Measurements from ENCODE around the gene SYT12. TPM values are rescaled to one million over a fixed set of nuclear protein-coding genes. Genes with fewer than 3 reads are reported as not detected.

SYT12 gene
- total RNA-seq, 1 experiment from 2014 or later, result 1.9 TPM

- Mint-ChIP-seq H3K9me3 (peaks cover 0 to 8% of the 10 kb centered on the region in 2 experiments; a peak in 2 of 5 replicates), H3K4me1 (peaks cover 15 to 18% of the 10 kb centered on the region in 2 experiments), H3K27ac (peak overlapping the region in 1 of 3 experiments; percentile 22; a peak in 1 of 7 replicates), H3K36me3 (ENCODE audit: insufficient read depth in 1 of 3, low read depth in 3 of 3) (peaks cover 0 to 6% (median 0%) of the 10 kb centered on the region in 3 experiments; a peak in 3 of 7 replicates), H3K4me3 (peak overlapping the region; percentile 71 to 82; a peak in 4 of 5 replicates), H3K27me3 (ENCODE audit: low read depth) (peaks cover 47% of the 10 kb centered on the region)
- no peaks in the 10 kb centered on the region for H3K79me2 ChIP-seq (ENCODE audit: insufficient read depth, low read length)
- H2AFZ ChIP-seq (ENCODE audit: low read length), result no peak overlapping the region
- H2BK12ac ChIP-seq (ENCODE audit: insufficient read length, low read depth, low read length), result no peak overlapping the region
- H3K27me3 ChIP-seq (ENCODE audit: insufficient read depth, low read length), result peaks cover 22% of the 10 kb centered on the region
- H3T11ph ChIP-seq (ENCODE audit: low read length), result no peak overlapping the region
- no peak overlapping the region for H3K27ac ChIP-seq (ENCODE audit: insufficient read length, low read depth, low read length)
- no peak overlapping the region for H2AK5ac ChIP-seq (ENCODE audit: insufficient read length, low read length)
- no peak overlapping the region for H3K14ac ChIP-seq (ENCODE audit: insufficient read depth, low read length)
- H2BK120ac ChIP-seq (ENCODE audit: low read depth, low read length, poor library complexity, severe bottlenecking), result no peak overlapping the region
- no peak for TF ChIP-seq CTCF (conservative IDR thresholded peaks at IDR 0.05)
- H2BK15ac ChIP-seq (ENCODE audit: low read depth, low read length), result no peak overlapping the region
- no peak overlapping the region for H4K91ac ChIP-seq (ENCODE audit: insufficient read length, low read depth, low read length)
- no peak overlapping the region for H3K23ac ChIP-seq (ENCODE audit: insufficient read length, low read depth, low read length)
- no peak overlapping the region for H2BK5ac ChIP-seq (ENCODE audit: insufficient read length, low read length)
- no peaks in the 10 kb centered on the region for H3K79me1 ChIP-seq (ENCODE audit: insufficient read depth, low read depth, low read length, poor library complexity, severe bottlenecking)
- no peak overlapping the region for H3K18ac ChIP-seq (ENCODE audit: insufficient read length, low read depth, low read length)
- H3K56ac ChIP-seq (ENCODE audit: insufficient read length, low read depth, low read length), result no peak overlapping the region
- no peaks in the 10 kb centered on the region for H4K20me1 ChIP-seq (ENCODE audit: control insufficient read depth, insufficient read depth, insufficient read length)
- WGBS (ENCODE audit: extremely low coverage, insufficient read length, low lambda C conversion rate), result no CpG with 5 or more reads among the region's 6 CpGs
- no peak for DNase-seq
- no peak overlapping the region for H2BK20ac ChIP-seq (ENCODE audit: low read depth, low read length, poor library complexity, severe bottlenecking)
- H3K23me2 ChIP-seq (ENCODE audit: insufficient read length, low read depth, low read length, poor library complexity, severe bottlenecking), result peaks cover 8% of the 10 kb centered on the region
- no peaks in the 10 kb centered on the region for H3K9me3 ChIP-seq (ENCODE audit: control insufficient read depth, low read depth, low read length)
- no peak overlapping the region for H3K4ac ChIP-seq (ENCODE audit: low read depth, low read length)
- H4K5ac ChIP-seq (ENCODE audit: insufficient read length, low read depth, low read length), result no peak overlapping the region
- no peaks in the 10 kb centered on the region; the same call in 1 of the 2 replicates for H3K4me1 ChIP-seq (ENCODE audit: insufficient read depth, low read length)
- H3K9ac ChIP-seq (ENCODE audit: extremely low read depth, insufficient read length, low read length), result no peak overlapping the region
- H4K8ac ChIP-seq (replicated peaks; ENCODE audit: insufficient read length, low read depth, low read length), result no peak overlapping the region
- H3K4me2 ChIP-seq (ENCODE audit: insufficient read depth, insufficient read length, low read length), result peak overlapping the region; percentile 35
Observed at GRCh38 chr11:67023957-67024353, 1.0 kb downstream of the SYT12 start.
